Upper lobe of left lung (tissue), 4 donors: Measurements from ENCODE around the gene SDSL.

Experiments used
- EP300 ChIP-seq, 4 donors: sonication (generic); formaldehyde crosslinking; IDR thresholded peaks; one replicate each; pipeline ENCODE4 v1.5.1; 2017; ENCODE audit warnings: antibody characterized with exemption in 4 of 4, control low read depth in 2 of 4
- POLR2A ChIP-seq, 4 donors: fragments of 450-650 bp; IDR thresholded peaks; one replicate each; pipeline ENCODE4 v1.5.1; 2016 to 2017; ENCODE audit warnings: antibody characterized with exemption in 4 of 4, mild to moderate bottlenecking in 2 of 4
- POLR2AphosphoS5 ChIP-seq, 2 donors: sonication (generic); formaldehyde crosslinking; IDR thresholded peaks; one replicate each; pipeline ENCODE4 v1.5.1; 2017; ENCODE audit warnings: antibody characterized with exemption in 2 of 2
- TF ChIP-seq, protein P1 (sequence below), 6 experiments: fragments of 450-650 bp in 4 of 6; fragments of 200-600 bp in 2 of 6; sonication (generic) in 2 of 6; IDR thresholded peaks; one replicate each; pipeline ENCODE4 v1.5.1; 2016 to 2019; ENCODE audit warnings: antibody characterized with exemption in 6 of 6

GRCh38 chr12:113401066-113402000 is 20.8 kb upstream of the SDSL start:
- TF ChIP-seq, protein P1, sequence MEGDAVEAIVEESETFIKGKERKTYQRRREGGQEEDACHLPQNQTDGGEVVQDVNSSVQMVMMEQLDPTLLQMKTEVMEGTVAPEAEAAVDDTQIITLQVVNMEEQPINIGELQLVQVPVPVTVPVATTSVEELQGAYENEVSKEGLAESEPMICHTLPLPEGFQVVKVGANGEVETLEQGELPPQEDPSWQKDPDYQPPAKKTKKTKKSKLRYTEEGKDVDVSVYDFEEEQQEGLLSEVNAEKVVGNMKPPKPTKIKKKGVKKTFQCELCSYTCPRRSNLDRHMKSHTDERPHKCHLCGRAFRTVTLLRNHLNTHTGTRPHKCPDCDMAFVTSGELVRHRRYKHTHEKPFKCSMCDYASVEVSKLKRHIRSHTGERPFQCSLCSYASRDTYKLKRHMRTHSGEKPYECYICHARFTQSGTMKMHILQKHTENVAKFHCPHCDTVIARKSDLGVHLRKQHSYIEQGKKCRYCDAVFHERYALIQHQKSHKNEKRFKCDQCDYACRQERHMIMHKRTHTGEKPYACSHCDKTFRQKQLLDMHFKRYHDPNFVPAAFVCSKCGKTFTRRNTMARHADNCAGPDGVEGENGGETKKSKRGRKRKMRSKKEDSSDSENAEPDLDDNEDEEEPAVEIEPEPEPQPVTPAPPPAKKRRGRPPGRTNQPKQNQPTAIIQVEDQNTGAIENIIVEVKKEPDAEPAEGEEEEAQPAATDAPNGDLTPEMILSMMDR (IDR thresholded peaks at IDR 0.05) = no peak
- TF ChIP-seq POLR2A (IDR thresholded peaks at IDR 0.05) = no peak
- TF ChIP-seq EP300 (IDR thresholded peaks at IDR 0.05) = no peak
- TF ChIP-seq POLR2AphosphoS5 (IDR thresholded peaks at IDR 0.05) = no peak
